ENCODE results near the gene NFATC2.

GRCh38 chr20:51411870-51412269 lies 130.6 kb downstream of the NFATC2 start:
- TF ChIP-seq, protein P1, sequence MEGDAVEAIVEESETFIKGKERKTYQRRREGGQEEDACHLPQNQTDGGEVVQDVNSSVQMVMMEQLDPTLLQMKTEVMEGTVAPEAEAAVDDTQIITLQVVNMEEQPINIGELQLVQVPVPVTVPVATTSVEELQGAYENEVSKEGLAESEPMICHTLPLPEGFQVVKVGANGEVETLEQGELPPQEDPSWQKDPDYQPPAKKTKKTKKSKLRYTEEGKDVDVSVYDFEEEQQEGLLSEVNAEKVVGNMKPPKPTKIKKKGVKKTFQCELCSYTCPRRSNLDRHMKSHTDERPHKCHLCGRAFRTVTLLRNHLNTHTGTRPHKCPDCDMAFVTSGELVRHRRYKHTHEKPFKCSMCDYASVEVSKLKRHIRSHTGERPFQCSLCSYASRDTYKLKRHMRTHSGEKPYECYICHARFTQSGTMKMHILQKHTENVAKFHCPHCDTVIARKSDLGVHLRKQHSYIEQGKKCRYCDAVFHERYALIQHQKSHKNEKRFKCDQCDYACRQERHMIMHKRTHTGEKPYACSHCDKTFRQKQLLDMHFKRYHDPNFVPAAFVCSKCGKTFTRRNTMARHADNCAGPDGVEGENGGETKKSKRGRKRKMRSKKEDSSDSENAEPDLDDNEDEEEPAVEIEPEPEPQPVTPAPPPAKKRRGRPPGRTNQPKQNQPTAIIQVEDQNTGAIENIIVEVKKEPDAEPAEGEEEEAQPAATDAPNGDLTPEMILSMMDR (IDR thresholded peaks at IDR 0.05): no peak
- no peak for TF ChIP-seq POLR2A (IDR thresholded peaks at IDR 0.05)
